ENCODE measurements around the gene HS3ST3B1.

DNA sequence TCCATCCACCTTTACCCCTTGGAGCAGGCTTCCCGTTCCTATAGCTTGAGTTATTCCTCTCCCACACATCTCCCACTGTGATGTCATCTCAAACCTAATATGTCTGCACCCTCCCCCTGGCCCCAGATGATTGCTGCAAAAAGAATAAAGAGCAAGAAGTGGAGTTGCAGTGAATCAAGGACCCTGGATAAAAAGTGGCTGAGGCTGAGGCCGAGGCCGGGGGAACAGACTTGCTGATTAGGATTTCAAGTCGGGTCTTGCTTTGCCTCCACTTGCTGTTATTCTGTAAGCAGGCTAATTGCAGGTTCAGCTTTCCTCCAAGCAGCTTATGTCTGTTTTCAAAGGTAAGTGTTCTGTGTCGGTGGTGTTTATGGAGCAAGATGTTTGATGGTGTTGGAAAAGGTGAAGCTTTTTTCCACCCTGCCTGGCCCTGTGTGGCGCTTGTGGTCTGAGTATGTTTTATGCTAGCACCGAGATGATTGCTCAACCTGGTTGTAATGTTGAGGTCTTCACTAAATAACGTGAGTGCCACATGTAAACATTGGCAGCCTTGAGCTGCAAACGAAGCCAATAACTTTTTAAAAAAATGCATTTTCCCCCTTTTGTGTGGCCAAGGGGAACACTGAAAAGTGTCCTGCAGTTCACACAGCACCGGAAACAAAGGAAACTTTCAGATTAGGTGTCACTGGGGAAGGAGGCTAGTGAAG lies 15.4 kb downstream of the HS3ST3B1 start:
- TF ChIP-seq, protein P1, sequence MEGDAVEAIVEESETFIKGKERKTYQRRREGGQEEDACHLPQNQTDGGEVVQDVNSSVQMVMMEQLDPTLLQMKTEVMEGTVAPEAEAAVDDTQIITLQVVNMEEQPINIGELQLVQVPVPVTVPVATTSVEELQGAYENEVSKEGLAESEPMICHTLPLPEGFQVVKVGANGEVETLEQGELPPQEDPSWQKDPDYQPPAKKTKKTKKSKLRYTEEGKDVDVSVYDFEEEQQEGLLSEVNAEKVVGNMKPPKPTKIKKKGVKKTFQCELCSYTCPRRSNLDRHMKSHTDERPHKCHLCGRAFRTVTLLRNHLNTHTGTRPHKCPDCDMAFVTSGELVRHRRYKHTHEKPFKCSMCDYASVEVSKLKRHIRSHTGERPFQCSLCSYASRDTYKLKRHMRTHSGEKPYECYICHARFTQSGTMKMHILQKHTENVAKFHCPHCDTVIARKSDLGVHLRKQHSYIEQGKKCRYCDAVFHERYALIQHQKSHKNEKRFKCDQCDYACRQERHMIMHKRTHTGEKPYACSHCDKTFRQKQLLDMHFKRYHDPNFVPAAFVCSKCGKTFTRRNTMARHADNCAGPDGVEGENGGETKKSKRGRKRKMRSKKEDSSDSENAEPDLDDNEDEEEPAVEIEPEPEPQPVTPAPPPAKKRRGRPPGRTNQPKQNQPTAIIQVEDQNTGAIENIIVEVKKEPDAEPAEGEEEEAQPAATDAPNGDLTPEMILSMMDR (IDR thresholded peaks at IDR 0.05; ENCODE audit: insufficient read depth, low read length), result no peak
- TF ChIP-seq SPI1 (IDR thresholded peaks at IDR 0.05; ENCODE audit: borderline replicate concordance, low read depth) (no peak), POLR2AphosphoS5 (IDR thresholded peaks at IDR 0.05; ENCODE audit: low read depth) (no peak), GABPA (IDR thresholded peaks at IDR 0.05; ENCODE audit: low read depth) (no peak)
- TF ChIP-seq, protein P2, sequence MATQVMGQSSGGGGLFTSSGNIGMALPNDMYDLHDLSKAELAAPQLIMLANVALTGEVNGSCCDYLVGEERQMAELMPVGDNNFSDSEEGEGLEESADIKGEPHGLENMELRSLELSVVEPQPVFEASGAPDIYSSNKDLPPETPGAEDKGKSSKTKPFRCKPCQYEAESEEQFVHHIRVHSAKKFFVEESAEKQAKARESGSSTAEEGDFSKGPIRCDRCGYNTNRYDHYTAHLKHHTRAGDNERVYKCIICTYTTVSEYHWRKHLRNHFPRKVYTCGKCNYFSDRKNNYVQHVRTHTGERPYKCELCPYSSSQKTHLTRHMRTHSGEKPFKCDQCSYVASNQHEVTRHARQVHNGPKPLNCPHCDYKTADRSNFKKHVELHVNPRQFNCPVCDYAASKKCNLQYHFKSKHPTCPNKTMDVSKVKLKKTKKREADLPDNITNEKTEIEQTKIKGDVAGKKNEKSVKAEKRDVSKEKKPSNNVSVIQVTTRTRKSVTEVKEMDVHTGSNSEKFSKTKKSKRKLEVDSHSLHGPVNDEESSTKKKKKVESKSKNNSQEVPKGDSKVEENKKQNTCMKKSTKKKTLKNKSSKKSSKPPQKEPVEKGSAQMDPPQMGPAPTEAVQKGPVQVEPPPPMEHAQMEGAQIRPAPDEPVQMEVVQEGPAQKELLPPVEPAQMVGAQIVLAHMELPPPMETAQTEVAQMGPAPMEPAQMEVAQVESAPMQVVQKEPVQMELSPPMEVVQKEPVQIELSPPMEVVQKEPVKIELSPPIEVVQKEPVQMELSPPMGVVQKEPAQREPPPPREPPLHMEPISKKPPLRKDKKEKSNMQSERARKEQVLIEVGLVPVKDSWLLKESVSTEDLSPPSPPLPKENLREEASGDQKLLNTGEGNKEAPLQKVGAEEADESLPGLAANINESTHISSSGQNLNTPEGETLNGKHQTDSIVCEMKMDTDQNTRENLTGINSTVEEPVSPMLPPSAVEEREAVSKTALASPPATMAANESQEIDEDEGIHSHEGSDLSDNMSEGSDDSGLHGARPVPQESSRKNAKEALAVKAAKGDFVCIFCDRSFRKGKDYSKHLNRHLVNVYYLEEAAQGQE (IDR thresholded peaks at IDR 0.05; ENCODE audit: insufficient replicate concordance, low read depth), result no peak

All from HL-60 (cell line).